MM.1S (cell line): ENCODE results near the gene LURAP1L.

ENCODE experiments used
- DNase-seq: peaks from one replicate; pipeline ENCODE4 v3.0.0-alpha.2; 2015
- H2AFZ ChIP-seq: fragments of 300-600 bp; sonication (generic); 2 replicates; pipeline ENCODE4 v1.6.0; 2016; ENCODE audit warnings: antibody characterized with exemption, low read length
- H3F3A ChIP-seq: fragments of 300-600 bp; sonication (generic); 2 replicates; pipeline ENCODE4 v1.6.1; 2016; ENCODE audit warnings: mild to moderate bottlenecking, antibody characterized with exemption, low read length, moderate library complexity, mixed read lengths; ENCODE audit not compliant: insufficient read depth
- H3K27ac ChIP-seq: fragments of 300-600 bp; sonication (generic); 2 replicates; pipeline ENCODE4 v1.5.1; 2016; ENCODE audit warnings: mild to moderate bottlenecking, low read length
- H3K27me3 ChIP-seq: fragments of 300-600 bp; sonication (generic); replicated peaks from 2 replicates; pipeline ENCODE4 v1.6.0; 2016; ENCODE audit warnings: low read length; ENCODE audit not compliant: insufficient read depth
- H3K36me3 ChIP-seq: fragments of 300-600 bp; sonication (generic); replicated peaks from 2 replicates; pipeline ENCODE4 v1.6.1; 2016; ENCODE audit warnings: mild to moderate bottlenecking, low read length, mixed read lengths; ENCODE audit not compliant: insufficient read depth
- H3K4me1 ChIP-seq: fragments of 300-600 bp; sonication (generic); 2 replicates; pipeline ENCODE4 v1.6.1; 2016; ENCODE audit warnings: low read length, mixed read lengths
- H3K4me2 ChIP-seq: fragments of 300-600 bp; sonication (generic); 2 replicates; pipeline ENCODE4 v1.6.0; 2016; ENCODE audit warnings: low read depth, low read length
- H3K4me3 ChIP-seq: fragments of 300-600 bp; sonication (generic); 2 replicates; pipeline ENCODE4 v1.5.1; 2016; ENCODE audit warnings: low read length, mixed read lengths
- H3K79me2 ChIP-seq: fragments of 300-600 bp; sonication (generic); 2 replicates; pipeline ENCODE4 v1.6.1; 2016; ENCODE audit warnings: mixed run types, low read length, mixed read lengths
- H3K9ac ChIP-seq: fragments of 300-600 bp; sonication (generic); 2 replicates; pipeline ENCODE4 v1.6.1; 2016; ENCODE audit warnings: low read length, mixed read lengths
- H3K9me2 ChIP-seq: fragments of 300-600 bp; sonication (generic); replicated peaks from 2 replicates; pipeline ENCODE4 v1.6.1; 2016; ENCODE audit warnings: mild to moderate bottlenecking, low read length, mixed read lengths; ENCODE audit not compliant: insufficient read depth
- H3K9me3 ChIP-seq: fragments of 300-600 bp; sonication (generic); replicated peaks from 2 replicates; pipeline ENCODE4 v1.6.1; 2016; ENCODE audit warnings: mild to moderate bottlenecking, low read length, mixed read lengths; ENCODE audit not compliant: insufficient read depth
- H4K20me1 ChIP-seq: fragments of 300-600 bp; sonication (generic); 2 replicates; pipeline ENCODE4 v1.6.1; 2016; ENCODE audit warnings: mild to moderate bottlenecking, low read length, moderate library complexity, mixed read lengths; ENCODE audit not compliant: insufficient read depth
- EZH2 ChIP-seq: fragments of 300-600 bp; sonication (generic); optimal IDR thresholded peaks from 2 replicates; pipeline ENCODE3; 2017; ENCODE audit warnings: low read depth, mild to moderate bottlenecking, antibody characterized with exemption, low read length, mixed read lengths
- EZH2phosphoT487 ChIP-seq: fragments of 300-600 bp; sonication (generic); IDR thresholded peaks from 2 replicates; pipeline ENCODE4 v1.6.1; 2018; ENCODE audit warnings: antibody characterized with exemption, low read length
- TF ChIP-seq, protein P1 (sequence below): fragments of 300-600 bp; sonication (generic); IDR thresholded peaks from 2 replicates; pipeline ENCODE4 v1.5.1; 2016; ENCODE audit warnings: antibody characterized with exemption, low read length, mixed read lengths

The LURAP1L gene

DNA sequence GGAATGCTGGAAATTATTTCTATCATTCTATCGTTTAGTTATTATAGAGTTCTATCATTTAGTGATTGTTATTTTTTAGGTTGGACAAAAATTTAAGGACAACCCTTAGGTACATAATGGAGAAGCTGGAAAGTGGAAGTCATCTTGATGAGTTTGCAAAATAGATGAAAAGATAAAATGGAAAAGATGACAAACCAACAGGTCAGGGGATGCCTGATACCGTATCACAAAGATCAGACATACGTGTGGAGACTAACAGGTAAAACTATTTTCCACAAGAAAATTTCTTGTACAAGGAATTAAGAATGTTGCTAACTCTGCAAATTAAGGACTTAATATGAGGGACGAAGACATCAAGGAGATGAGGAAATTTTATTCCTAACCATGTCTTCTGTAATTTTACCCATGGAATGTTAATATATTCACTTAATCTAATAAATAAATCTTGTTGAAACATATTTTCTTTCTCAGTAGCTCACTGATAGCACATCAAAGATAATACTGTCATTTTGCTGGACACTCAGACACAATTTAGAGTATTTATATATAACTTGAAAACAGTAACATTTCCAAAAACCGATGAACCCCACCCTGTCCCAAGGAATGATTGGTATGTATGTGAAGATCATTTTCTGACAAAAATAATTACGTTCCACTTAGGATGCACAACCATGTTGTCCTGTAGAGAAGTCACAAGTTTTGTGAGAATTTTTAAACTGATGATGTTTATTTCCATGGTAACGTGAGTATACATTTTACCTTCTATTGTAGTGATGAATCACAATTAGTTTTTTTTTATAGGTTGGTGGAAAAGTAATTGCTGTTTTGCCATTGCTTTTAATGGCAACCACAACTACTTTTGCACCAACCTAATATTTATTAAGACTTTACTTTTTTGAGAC, 2.6 kb downstream of the LURAP1L start:
- no peaks in the 10 kb centered on the region for H3K4me1 ChIP-seq
- H3K9me3 ChIP-seq, result no peaks in the 10 kb centered on the region
- H3K4me3 ChIP-seq, result peak overlapping the region; percentile 63
- no peaks in the 10 kb centered on the region for H3K27me3 ChIP-seq
- H3F3A ChIP-seq, result peaks cover 8% of the 10 kb centered on the region; the same call in 1 of the 2 replicates
- peak overlapping the region; percentile 92 for H3K4me2 ChIP-seq
- no peak for DNase-seq
- no peaks in the 10 kb centered on the region for H4K20me1 ChIP-seq
- H3K36me3 ChIP-seq, result no peaks in the 10 kb centered on the region
- peak overlapping the region; percentile 85 for H3K9ac ChIP-seq
- H3K9me2 ChIP-seq, result no peaks in the 10 kb centered on the region
- TF ChIP-seq EZH2 (no peak), EZH2phosphoT487 (no peak)
- TF ChIP-seq, protein P1, sequence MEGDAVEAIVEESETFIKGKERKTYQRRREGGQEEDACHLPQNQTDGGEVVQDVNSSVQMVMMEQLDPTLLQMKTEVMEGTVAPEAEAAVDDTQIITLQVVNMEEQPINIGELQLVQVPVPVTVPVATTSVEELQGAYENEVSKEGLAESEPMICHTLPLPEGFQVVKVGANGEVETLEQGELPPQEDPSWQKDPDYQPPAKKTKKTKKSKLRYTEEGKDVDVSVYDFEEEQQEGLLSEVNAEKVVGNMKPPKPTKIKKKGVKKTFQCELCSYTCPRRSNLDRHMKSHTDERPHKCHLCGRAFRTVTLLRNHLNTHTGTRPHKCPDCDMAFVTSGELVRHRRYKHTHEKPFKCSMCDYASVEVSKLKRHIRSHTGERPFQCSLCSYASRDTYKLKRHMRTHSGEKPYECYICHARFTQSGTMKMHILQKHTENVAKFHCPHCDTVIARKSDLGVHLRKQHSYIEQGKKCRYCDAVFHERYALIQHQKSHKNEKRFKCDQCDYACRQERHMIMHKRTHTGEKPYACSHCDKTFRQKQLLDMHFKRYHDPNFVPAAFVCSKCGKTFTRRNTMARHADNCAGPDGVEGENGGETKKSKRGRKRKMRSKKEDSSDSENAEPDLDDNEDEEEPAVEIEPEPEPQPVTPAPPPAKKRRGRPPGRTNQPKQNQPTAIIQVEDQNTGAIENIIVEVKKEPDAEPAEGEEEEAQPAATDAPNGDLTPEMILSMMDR, result no peak
- 0 out of 2 replicates have a peak overlapping the region, but pooled peaks have one; percentile 69 for H2AFZ ChIP-seq
- peak overlapping the region; percentile 93; the same call in 1 of the 2 replicates for H3K27ac ChIP-seq
- peaks cover 26% of the 10 kb centered on the region for H3K79me2 ChIP-seq

- Histone ChIP-seq H3K79me2 (peaks cover 36% of the 10 kb centered on the region), H3K9ac (no peak overlapping the region)
Observed at GRCh38 chr9:12778389-12778788, 3.6 kb downstream of the LURAP1L start.

GRCh38 chr9:12781226-12781733, 6.5 kb downstream of the LURAP1L start:
- H3K9me3 ChIP-seq, result no peaks in the 10 kb centered on the region
- no peaks in the 10 kb centered on the region for H3K27me3 ChIP-seq
- H3K4me3 ChIP-seq, result no peak overlapping the region
- H3K79me2 ChIP-seq, result peaks cover 46% of the 10 kb centered on the region
- H3K4me1 ChIP-seq, result peaks cover 26% of the 10 kb centered on the region
- DNase-seq, result no peak
- H3K27ac ChIP-seq, result no peak overlapping the region
- H3F3A ChIP-seq, result peaks cover 17% of the 10 kb centered on the region
- H2AFZ ChIP-seq, result no peak overlapping the region
- no peaks in the 10 kb centered on the region for H4K20me1 ChIP-seq
- no peaks in the 10 kb centered on the region for H3K9me2 ChIP-seq
- TF ChIP-seq EZH2, result no peak
- no peak for TF ChIP-seq EZH2phosphoT487
- TF ChIP-seq, protein P1, result no peak
- H3K4me2 ChIP-seq, result no peak overlapping the region
- no peaks in the 10 kb centered on the region for H3K36me3 ChIP-seq
- no peak overlapping the region for H3K9ac ChIP-seq

More at GRCh38 chr9:12778389-12778788, 3.6 kb downstream of the LURAP1L start:
- DNase-seq, result no peak
- H3K27ac ChIP-seq, result no peak overlapping the region
- H3K4me1 ChIP-seq, result 0 out of 2 replicates have a peak, but pooled peaks cover 4% of the 10 kb centered on the region
- H2AFZ ChIP-seq, result no peak overlapping the region
- H3K9me2 ChIP-seq, result no peaks in the 10 kb centered on the region
- H3K36me3 ChIP-seq, result no peaks in the 10 kb centered on the region
- TF ChIP-seq EZH2 (no peak), EZH2phosphoT487 (no peak)
- TF ChIP-seq, protein P1, result no peak
- H3K4me3 ChIP-seq, result no peak overlapping the region
- no peak overlapping the region for H3K4me2 ChIP-seq
- no peaks in the 10 kb centered on the region for H3K27me3 ChIP-seq
- peaks cover 8% of the 10 kb centered on the region; the same call in 1 of the 2 replicates for H3F3A ChIP-seq
- H3K9me3 ChIP-seq, result no peaks in the 10 kb centered on the region
- H4K20me1 ChIP-seq, result no peaks in the 10 kb centered on the region
